Fibroblast of mammary gland (primary cell): ENCODE data around the gene PGS1.

Experiments used
- DNase-seq: peaks from one replicate; pipeline ENCODE4 v3.0.0-alpha.2; 2010; ENCODE audit warnings: low read depth
- H3K4me3 ChIP-seq: 2 replicates; pipeline ENCODE4 v1.5.1; 2011; ENCODE audit warnings: low read depth, mild to moderate bottlenecking, low read length, moderate library complexity; ENCODE audit not compliant: control insufficient read depth
- TF ChIP-seq, protein P1 (sequence below): conservative IDR thresholded peaks from 2 replicates; pipeline ENCODE4 v1.5.1; 2011; ENCODE audit warnings: low read depth, low read length, inconsistent platforms; ENCODE audit not compliant: control insufficient read depth, insufficient read depth

PGS1 gene

DNA sequence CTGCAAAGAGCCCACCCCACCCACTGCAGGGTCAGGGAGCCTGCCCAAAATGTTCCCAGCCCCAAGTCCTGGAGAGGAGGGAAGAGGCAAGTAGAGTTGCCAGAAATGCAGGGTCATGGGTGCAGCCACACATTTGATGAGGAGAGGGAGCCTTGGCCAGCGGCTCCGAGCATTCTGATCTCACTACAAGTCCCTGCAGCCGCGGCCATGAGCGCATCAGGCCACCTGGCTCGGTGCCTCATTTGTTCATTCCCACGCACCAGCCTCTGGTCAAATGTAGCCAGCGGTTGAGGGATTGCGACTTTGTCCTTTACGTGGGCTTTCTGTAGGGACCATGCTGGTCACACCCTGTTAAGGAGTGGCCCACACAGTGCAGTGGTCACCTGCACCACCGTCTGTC lies 48.7 kb downstream of the PGS1 start:
- TF ChIP-seq, protein P1, sequence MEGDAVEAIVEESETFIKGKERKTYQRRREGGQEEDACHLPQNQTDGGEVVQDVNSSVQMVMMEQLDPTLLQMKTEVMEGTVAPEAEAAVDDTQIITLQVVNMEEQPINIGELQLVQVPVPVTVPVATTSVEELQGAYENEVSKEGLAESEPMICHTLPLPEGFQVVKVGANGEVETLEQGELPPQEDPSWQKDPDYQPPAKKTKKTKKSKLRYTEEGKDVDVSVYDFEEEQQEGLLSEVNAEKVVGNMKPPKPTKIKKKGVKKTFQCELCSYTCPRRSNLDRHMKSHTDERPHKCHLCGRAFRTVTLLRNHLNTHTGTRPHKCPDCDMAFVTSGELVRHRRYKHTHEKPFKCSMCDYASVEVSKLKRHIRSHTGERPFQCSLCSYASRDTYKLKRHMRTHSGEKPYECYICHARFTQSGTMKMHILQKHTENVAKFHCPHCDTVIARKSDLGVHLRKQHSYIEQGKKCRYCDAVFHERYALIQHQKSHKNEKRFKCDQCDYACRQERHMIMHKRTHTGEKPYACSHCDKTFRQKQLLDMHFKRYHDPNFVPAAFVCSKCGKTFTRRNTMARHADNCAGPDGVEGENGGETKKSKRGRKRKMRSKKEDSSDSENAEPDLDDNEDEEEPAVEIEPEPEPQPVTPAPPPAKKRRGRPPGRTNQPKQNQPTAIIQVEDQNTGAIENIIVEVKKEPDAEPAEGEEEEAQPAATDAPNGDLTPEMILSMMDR = no peak
- no peak for DNase-seq
- H3K4me3 ChIP-seq = no peak overlapping the region

- TF ChIP-seq, protein P1 = no peak
- DNase-seq = no peak
These were observed 49.7 kb downstream of the PGS1 start for GRCh38 chr17:78428025-78428575.

GRCh38 chr17:78428836-78429617 lies 50.6 kb downstream of the PGS1 start:
- TF ChIP-seq, protein P1 = no peak
- no peak for DNase-seq
- H3K4me3 ChIP-seq = no peak overlapping the region

More at GRCh38 chr17:78428025-78428575, 49.7 kb downstream of the PGS1 start:
- H3K4me3 ChIP-seq = no peak overlapping the region

DNA sequence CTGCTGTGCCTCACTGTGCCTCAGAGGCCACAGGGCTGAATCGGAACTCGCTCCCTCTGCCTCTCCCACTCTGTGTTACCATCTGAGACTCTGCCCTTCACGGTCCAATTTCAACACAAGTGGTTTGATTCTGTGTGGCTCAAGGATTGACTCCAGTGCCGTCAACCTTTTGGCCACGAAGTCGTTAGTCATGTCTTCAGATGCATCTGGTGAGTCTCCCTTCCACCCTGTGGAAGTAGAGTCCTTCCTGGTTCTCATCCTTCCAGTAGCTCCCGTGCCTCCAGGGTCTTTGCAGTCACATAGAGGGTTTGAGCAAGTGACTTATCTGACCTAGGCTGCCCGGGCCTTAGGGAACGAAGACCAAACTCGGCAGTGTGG lies 51.2 kb downstream of the PGS1 start:
- TF ChIP-seq, protein P1 = no peak
- no peak for DNase-seq
- H3K4me3 ChIP-seq = no peak overlapping the region

GRCh38 chr17:78430892-78431691 lies 52.6 kb downstream of the PGS1 start:
- TF ChIP-seq, protein P1 = no peak

GRCh38 chr17:78431692-78431958 lies 53.2 kb downstream of the PGS1 start:
- no peak overlapping the region for H3K4me3 ChIP-seq
- no peak for DNase-seq
- TF ChIP-seq, protein P1 = no peak

More at GRCh38 chr17:78430892-78431691, 52.6 kb downstream of the PGS1 start:
- no peak for DNase-seq
- H3K4me3 ChIP-seq = no peak overlapping the region
